Smooth muscle cell (in vitro differentiated cells): Measurements from ENCODE around the gene SLC9A9. TPM values are rescaled to one million over a fixed set of nuclear protein-coding genes. Genes with fewer than 3 reads are reported as not detected.

Experiments used
- DNase-seq: peaks from one replicate; lab custom pipeline; 2025; ENCODE audit not compliant: unreplicated experiment; lab: John Stamatoyannopoulos, UW
- H2AFZ ChIP-seq: fragments of 200-600 bp; sonication (generic); 2 replicates; pipeline ENCODE4 v1.6.0; 2016; ENCODE audit warnings: antibody characterized with exemption, low read depth, mild to moderate bottlenecking
- H3F3A ChIP-seq: fragments of 200-600 bp; sonication (generic); 2 replicates; pipeline ENCODE4 v1.6.0; 2017; ENCODE audit warnings: antibody characterized with exemption, low read depth
- H3K27ac ChIP-seq: fragments of 200-600 bp; sonication (generic); 2 replicates; pipeline ENCODE4 v1.5.1; 2016; ENCODE audit warnings: low read depth, mild to moderate bottlenecking
- H3K27me3 ChIP-seq: fragments of 200-600 bp; sonication (generic); 2 replicates; pipeline ENCODE4 v1.6.1; 2016; ENCODE audit warnings: low read depth, mild to moderate bottlenecking
- H3K36me3 ChIP-seq: fragments of 200-600 bp; sonication (generic); 2 replicates; pipeline ENCODE4 v1.5.1; 2016; ENCODE audit warnings: low read depth
- H3K4me1 ChIP-seq: fragments of 200-600 bp; sonication (generic); 2 replicates; pipeline ENCODE4 v1.5.1; 2016; ENCODE audit warnings: low read depth
- H3K4me2 ChIP-seq: fragments of 200-600 bp; sonication (generic); 2 replicates; pipeline ENCODE4 v1.6.0; 2016; ENCODE audit warnings: mild to moderate bottlenecking
- H3K4me3 ChIP-seq: fragments of 200-600 bp; sonication (generic); 2 replicates; pipeline ENCODE4 v1.5.1; 2016; ENCODE audit warnings: mild to moderate bottlenecking
- H3K79me2 ChIP-seq: fragments of 200-600 bp; sonication (generic); 2 replicates; pipeline ENCODE4 v1.6.0; 2016; ENCODE audit warnings: low read depth, mild to moderate bottlenecking
- H3K9ac ChIP-seq: fragments of 200-600 bp; sonication (generic); 2 replicates; pipeline ENCODE4 v1.6.0; 2016; ENCODE audit warnings: low read depth
- H3K9me3 ChIP-seq: fragments of 200-600 bp; sonication (generic); replicated peaks from 2 replicates; pipeline ENCODE4 v1.5.1; 2016; ENCODE audit warnings: low read depth
- H4K20me1 ChIP-seq: fragments of 200-600 bp; sonication (generic); 2 replicates; pipeline ENCODE4 v1.6.0; 2016; ENCODE audit warnings: low read depth
- WGBS: methylation state at CpG from one replicate; pipeline ENCODE4 v1.1.7; 2016; ENCODE audit warnings: low lambda C conversion rate; 5-methylcytosine and 5-hydroxymethylcytosine counted together
- polyA plus RNA-seq: library from polyadenylated mRNA; unstranded; fragments of >200 nt; fragmentation: Nextera tagmentation; extraction: Ambion mirVana; gene quantifications from 2 replicates; pipeline ENCODE4 v1.2.1, GENCODE V29; 2016
- total RNA-seq: library from RNA; depleted of rRNA; stranded (reverse); fragments of >200 nt; gene quantifications from 2 replicates; pipeline ENCODE4 v1.2.3, GENCODE V29; 2014
- TF ChIP-seq, protein P1 (sequence below): fragments of 200-600 bp; sonication (generic); IDR thresholded peaks from 2 replicates; pipeline ENCODE4 v1.5.1; 2017; ENCODE audit warnings: borderline replicate concordance, mild to moderate bottlenecking, antibody characterized with exemption; ENCODE audit not compliant: insufficient read depth, poor library complexity, severe bottlenecking

The SLC9A9 gene
- total and polyA plus RNA-seq, 2 experiments from 2014 or later, result 4.0 to 8.9 TPM

DNA sequence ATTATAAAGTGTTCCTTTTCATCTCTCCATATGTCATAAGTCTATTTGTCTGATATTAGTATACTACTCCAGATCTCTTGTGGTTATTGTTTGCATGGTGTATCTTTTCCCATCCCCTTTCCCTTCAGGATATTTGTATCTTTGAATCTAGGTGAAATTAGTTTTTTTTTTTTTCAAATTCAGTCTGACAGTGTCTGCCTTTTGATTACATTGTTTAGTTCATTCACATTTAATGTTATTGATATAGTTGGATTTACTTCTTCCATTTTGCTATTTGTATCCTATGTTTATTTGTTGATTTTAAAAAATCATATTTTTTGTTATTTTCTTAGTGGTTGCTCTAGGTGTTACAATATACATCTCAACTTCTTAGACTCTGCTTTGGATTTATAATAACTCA is 445.7 kb downstream of the SLC9A9 start:
- no peaks in the 10 kb centered on the region for H3F3A ChIP-seq

DNA sequence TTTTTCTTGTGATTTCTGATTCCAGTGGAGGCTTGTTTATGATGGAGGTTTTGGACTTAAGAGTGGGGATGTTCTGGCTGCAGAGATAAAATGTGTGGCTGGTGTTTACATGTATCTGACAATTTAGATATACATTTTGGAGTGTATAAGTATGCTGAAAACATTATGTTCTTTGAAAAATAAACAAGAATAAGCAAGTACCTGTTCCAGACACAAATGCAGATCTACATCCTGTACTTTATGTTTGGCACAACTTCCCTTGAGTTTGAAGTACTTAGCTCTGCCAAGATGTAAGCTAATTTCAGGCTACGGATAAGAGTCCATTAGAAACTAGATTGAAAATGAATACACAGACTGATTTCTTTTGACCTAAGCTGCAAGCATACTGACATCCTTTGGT is 451.5 kb downstream of the SLC9A9 start:
- 87% methylated on average over 1 of the region's 1 CpG for WGBS
- TF ChIP-seq, protein P1, sequence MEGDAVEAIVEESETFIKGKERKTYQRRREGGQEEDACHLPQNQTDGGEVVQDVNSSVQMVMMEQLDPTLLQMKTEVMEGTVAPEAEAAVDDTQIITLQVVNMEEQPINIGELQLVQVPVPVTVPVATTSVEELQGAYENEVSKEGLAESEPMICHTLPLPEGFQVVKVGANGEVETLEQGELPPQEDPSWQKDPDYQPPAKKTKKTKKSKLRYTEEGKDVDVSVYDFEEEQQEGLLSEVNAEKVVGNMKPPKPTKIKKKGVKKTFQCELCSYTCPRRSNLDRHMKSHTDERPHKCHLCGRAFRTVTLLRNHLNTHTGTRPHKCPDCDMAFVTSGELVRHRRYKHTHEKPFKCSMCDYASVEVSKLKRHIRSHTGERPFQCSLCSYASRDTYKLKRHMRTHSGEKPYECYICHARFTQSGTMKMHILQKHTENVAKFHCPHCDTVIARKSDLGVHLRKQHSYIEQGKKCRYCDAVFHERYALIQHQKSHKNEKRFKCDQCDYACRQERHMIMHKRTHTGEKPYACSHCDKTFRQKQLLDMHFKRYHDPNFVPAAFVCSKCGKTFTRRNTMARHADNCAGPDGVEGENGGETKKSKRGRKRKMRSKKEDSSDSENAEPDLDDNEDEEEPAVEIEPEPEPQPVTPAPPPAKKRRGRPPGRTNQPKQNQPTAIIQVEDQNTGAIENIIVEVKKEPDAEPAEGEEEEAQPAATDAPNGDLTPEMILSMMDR, result no peak
- no peaks in the 10 kb centered on the region for H4K20me1 ChIP-seq

More for the DNA sequence above, 445.7 kb downstream of the SLC9A9 start:
- TF ChIP-seq, protein P1, result no peak
- Histone ChIP-seq H3K9me3 (no peaks in the 10 kb centered on the region), H3K4me2 (no peak overlapping the region), H3K36me3 (no peaks in the 10 kb centered on the region), H3K27me3 (no peaks in the 10 kb centered on the region), H3K4me3 (no peak overlapping the region), H2AFZ (no peak overlapping the region), H3K4me1 (no peaks in the 10 kb centered on the region), H4K20me1 (no peaks in the 10 kb centered on the region), H3K79me2 (no peaks in the 10 kb centered on the region), H3K9ac (no peak overlapping the region), H3K27ac (no peak overlapping the region)
- no peak for DNase-seq

GRCh38 chr3:143389388-143389787 is 458.9 kb downstream of the SLC9A9 start:
- no peaks in the 10 kb centered on the region for H3K4me1 ChIP-seq
- no peak overlapping the region for H3K27ac ChIP-seq
- no peak overlapping the region for H2AFZ ChIP-seq
- H3K36me3 ChIP-seq, result no peaks in the 10 kb centered on the region
- no peak overlapping the region for H3K9ac ChIP-seq
- H3K4me3 ChIP-seq, result no peak overlapping the region
- no peaks in the 10 kb centered on the region for H3K79me2 ChIP-seq
- no peak overlapping the region for H3K4me2 ChIP-seq
- no peaks in the 10 kb centered on the region for H4K20me1 ChIP-seq
- 100% methylated on average over 2 of the region's 2 CpGs for WGBS
- no peak for DNase-seq
- H3K9me3 ChIP-seq, result no peaks in the 10 kb centered on the region
- H3K27me3 ChIP-seq, result no peaks in the 10 kb centered on the region
- no peaks in the 10 kb centered on the region for H3F3A ChIP-seq
- TF ChIP-seq, protein P1, result no peak

More for the DNA sequence above, 451.5 kb downstream of the SLC9A9 start:
- Histone ChIP-seq H3K36me3 (no peaks in the 10 kb centered on the region), H3K9ac (no peak overlapping the region), H3F3A (no peaks in the 10 kb centered on the region), H3K9me3 (no peaks in the 10 kb centered on the region), H3K27ac (no peak overlapping the region), H3K4me2 (no peak overlapping the region), H3K27me3 (no peaks in the 10 kb centered on the region), H3K4me3 (no peak overlapping the region), H2AFZ (no peak overlapping the region), H3K4me1 (no peaks in the 10 kb centered on the region), H3K79me2 (no peaks in the 10 kb centered on the region)
- no peak for DNase-seq

- Histone ChIP-seq H3K36me3 (no peaks in the 10 kb centered on the region), H3K4me2 (no peak overlapping the region), H2AFZ (no peak overlapping the region), H4K20me1 (no peaks in the 10 kb centered on the region), H3K9me3 (no peaks in the 10 kb centered on the region), H3F3A (no peaks in the 10 kb centered on the region), H3K9ac (no peak overlapping the region), H3K79me2 (no peaks in the 10 kb centered on the region), H3K27ac (no peak overlapping the region), H3K27me3 (no peaks in the 10 kb centered on the region), H3K4me3 (no peak overlapping the region), H3K4me1 (no peaks in the 10 kb centered on the region)
- WGBS, result 91% methylated on average over 2 of the region's 2 CpGs
- DNase-seq, result no peak
- TF ChIP-seq, protein P1, result no peak
Measured at GRCh38 chr3:143387425-143387824, 460.8 kb downstream of the SLC9A9 start.
